ENCODE results near the gene APPBP2. TPM values are rescaled to one million over a fixed set of nuclear protein-coding genes. Genes with fewer than 3 reads are reported as not detected.

The APPBP2 gene
- polyA plus RNA-seq, 1 of the 3 experiments (the other 2 are of a cell fraction) = 7.6 TPM

DNA sequence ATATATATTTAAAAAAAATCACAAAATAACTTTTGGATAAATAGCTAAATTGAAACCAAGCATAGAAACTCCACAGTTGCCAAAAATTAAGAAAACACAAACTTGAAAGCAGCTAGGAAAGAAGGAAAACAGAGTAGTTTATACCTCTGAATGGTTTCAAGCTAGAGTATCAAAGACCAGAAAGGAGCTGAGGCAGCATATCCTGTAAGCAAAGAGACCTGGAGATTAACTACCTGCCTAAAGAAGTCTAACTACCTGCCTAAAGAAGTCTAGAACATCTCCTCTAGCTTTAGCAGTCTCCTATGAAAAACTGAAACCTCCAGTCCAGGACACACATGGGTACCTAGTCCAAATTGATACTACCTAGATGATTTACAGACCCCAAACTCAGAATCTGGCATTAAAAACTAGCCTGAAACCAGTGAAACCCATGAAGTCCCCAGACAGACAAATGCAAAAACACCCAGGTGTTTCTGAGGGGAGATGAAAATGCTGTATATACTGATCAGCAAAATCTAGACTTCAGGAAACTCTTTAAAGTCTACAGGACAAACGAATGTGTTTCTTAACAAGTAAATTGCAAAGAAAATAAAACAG lies 17.6 kb downstream of the APPBP2 start:
- no peak overlapping the region for H3K4me3 ChIP-seq (ENCODE audit: low read depth in 2 of 2, low read length in 1 of 2)
- H3K27me3 ChIP-seq (ENCODE audit: insufficient read depth) = no peaks in the 10 kb centered on the region
- H3K36me3 ChIP-seq (replicated peaks in 1 of 2; ENCODE audit: control insufficient read depth in 1 of 2, insufficient read depth in 2 of 2, low read length in 1 of 2) = peaks cover 0 to 23% of the 10 kb centered on the region in 2 experiments
- no peak overlapping the region for H3K4me2 ChIP-seq
- H3K79me2 ChIP-seq (ENCODE audit: insufficient read depth) = peaks cover 98% of the 10 kb centered on the region
- no peaks in the 10 kb centered on the region for H3K9me3 ChIP-seq
- no peak overlapping the region for H3K9ac ChIP-seq
- CTCF ChIA-PET = interaction anchor here (1.1 kb wide), 1 partner anchor 61 kb away, joined by 6 read pairs; no protein-coding TSS in a partner anchor
- no peaks in the 10 kb centered on the region for H3K9me2 ChIP-seq
- H2AFZ ChIP-seq (ENCODE audit: low read depth) = no peak overlapping the region
- H3F3A ChIP-seq (replicated peaks; ENCODE audit: insufficient read depth) = peaks cover 28% of the 10 kb centered on the region
- POLR2A ChIA-PET = interaction anchor here (0.7 kb wide), 1 partner anchor 63 kb away, joined by 4 read pairs; no protein-coding TSS in a partner anchor
- no peak overlapping the region for H3K27ac ChIP-seq (ENCODE audit: low read depth in 2 of 2, low read length in 1 of 2)
- no peak for TF ChIP-seq TEAD4 (IDR thresholded peaks at IDR 0.05; ENCODE audit: borderline replicate concordance, insufficient read depth)
- TF ChIP-seq GATA2 (CRISPR knock-in tag; IDR thresholded peaks at IDR 0.05) = no peak
- no peak for TF ChIP-seq POLR2AphosphoS5 (IDR thresholded peaks at IDR 0.05; ENCODE audit: low read depth, low read length)
- no peak for TF ChIP-seq TAF1 (IDR thresholded peaks at IDR 0.05; ENCODE audit: borderline replicate concordance, low read depth, low read length)
- no peak for TF ChIP-seq RXRA (IDR thresholded peaks at IDR 0.05; ENCODE audit: borderline replicate concordance, low read depth)
- TF ChIP-seq, protein P1, sequence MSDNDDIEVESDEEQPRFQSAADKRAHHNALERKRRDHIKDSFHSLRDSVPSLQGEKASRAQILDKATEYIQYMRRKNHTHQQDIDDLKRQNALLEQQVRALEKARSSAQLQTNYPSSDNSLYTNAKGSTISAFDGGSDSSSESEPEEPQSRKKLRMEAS (IDR thresholded peaks at IDR 0.05; ENCODE audit: low read depth) = no peak
- no peak for TF ChIP-seq NRF1 (IDR thresholded peaks at IDR 0.05; ENCODE audit: low read depth, low read length)
- no peak for TF ChIP-seq RFX5 (IDR thresholded peaks at IDR 0.05; ENCODE audit: low read length)
- TF ChIP-seq MEF2A (IDR thresholded peaks at IDR 0.05; ENCODE audit: borderline replicate concordance, low read depth) = no peak
- TF ChIP-seq, protein P2, sequence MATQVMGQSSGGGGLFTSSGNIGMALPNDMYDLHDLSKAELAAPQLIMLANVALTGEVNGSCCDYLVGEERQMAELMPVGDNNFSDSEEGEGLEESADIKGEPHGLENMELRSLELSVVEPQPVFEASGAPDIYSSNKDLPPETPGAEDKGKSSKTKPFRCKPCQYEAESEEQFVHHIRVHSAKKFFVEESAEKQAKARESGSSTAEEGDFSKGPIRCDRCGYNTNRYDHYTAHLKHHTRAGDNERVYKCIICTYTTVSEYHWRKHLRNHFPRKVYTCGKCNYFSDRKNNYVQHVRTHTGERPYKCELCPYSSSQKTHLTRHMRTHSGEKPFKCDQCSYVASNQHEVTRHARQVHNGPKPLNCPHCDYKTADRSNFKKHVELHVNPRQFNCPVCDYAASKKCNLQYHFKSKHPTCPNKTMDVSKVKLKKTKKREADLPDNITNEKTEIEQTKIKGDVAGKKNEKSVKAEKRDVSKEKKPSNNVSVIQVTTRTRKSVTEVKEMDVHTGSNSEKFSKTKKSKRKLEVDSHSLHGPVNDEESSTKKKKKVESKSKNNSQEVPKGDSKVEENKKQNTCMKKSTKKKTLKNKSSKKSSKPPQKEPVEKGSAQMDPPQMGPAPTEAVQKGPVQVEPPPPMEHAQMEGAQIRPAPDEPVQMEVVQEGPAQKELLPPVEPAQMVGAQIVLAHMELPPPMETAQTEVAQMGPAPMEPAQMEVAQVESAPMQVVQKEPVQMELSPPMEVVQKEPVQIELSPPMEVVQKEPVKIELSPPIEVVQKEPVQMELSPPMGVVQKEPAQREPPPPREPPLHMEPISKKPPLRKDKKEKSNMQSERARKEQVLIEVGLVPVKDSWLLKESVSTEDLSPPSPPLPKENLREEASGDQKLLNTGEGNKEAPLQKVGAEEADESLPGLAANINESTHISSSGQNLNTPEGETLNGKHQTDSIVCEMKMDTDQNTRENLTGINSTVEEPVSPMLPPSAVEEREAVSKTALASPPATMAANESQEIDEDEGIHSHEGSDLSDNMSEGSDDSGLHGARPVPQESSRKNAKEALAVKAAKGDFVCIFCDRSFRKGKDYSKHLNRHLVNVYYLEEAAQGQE (IDR thresholded peaks at IDR 0.05; ENCODE audit: low read depth, low read length) = no peak
- no peak for TF ChIP-seq SIN3A (IDR thresholded peaks at IDR 0.05; ENCODE audit: borderline replicate concordance, low read depth, low read length)
- no peak for TF ChIP-seq RAD21 (IDR thresholded peaks at IDR 0.05; ENCODE audit: low read length)
- peaks cover 72% of the 10 kb centered on the region for H4K20me1 ChIP-seq (ENCODE audit: insufficient read depth)
- 80% methylated on average over 1 of the region's 1 CpG for WGBS (ENCODE audit: low lambda C conversion rate)
- peaks cover 0 to 9% of the 10 kb centered on the region in 2 experiments; a peak in 2 of 4 replicates for H3K4me1 ChIP-seq (ENCODE audit: control insufficient read depth in 1 of 2, insufficient read depth in 2 of 2, low read depth in 1 of 2, low read length in 1 of 2)
- no peak for DNase-seq

DNA sequence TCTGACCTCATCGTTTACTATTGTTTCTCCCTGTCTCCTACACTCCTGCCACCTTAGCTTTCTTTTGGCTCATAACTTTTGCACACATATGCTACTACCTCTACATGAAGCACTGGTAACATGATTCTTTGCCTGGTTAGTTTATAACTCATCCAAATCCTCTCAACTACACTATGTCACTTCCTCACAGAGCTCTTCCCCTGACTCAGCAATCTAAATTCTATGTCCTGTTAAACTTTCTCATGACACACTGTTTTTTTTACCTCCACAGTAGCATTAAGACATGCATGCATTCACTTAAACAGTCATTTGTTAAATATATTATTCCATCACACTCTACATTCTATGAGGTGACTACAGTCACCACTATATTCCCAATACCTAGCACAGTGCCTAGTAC lies 19.7 kb downstream of the APPBP2 start:
- Histone ChIP-seq H3K9me3 (no peaks in the 10 kb centered on the region), H3K27me3 (ENCODE audit: insufficient read depth) (no peaks in the 10 kb centered on the region), H3K79me2 (ENCODE audit: insufficient read depth) (peaks cover 98% of the 10 kb centered on the region), H3F3A (replicated peaks; ENCODE audit: insufficient read depth) (peaks cover 28% of the 10 kb centered on the region), H3K4me2 (peak overlapping the region; percentile 3), H3K27ac (ENCODE audit: low read depth in 2 of 2, low read length in 1 of 2) (peak overlapping the region in 1 of 2 experiments; percentile 85; a peak in 2 of 4 replicates), H3K36me3 (replicated peaks in 1 of 2; ENCODE audit: control insufficient read depth in 1 of 2, insufficient read depth in 2 of 2, low read length in 1 of 2) (peaks cover 0 to 23% of the 10 kb centered on the region in 2 experiments), H3K4me1 (ENCODE audit: control insufficient read depth in 1 of 2, insufficient read depth in 2 of 2, low read depth in 1 of 2, low read length in 1 of 2) (peaks cover 0 to 9% of the 10 kb centered on the region in 2 experiments; a peak in 2 of 4 replicates), H2AFZ (ENCODE audit: low read depth) (no peak overlapping the region), H4K20me1 (ENCODE audit: insufficient read depth) (peaks cover 80% of the 10 kb centered on the region), H3K9me2 (no peaks in the 10 kb centered on the region), H3K9ac (peak overlapping the region; percentile 7; the same call in 1 of the 2 replicates), H3K4me3 (ENCODE audit: low read depth in 2 of 2, low read length in 1 of 2) (no peak overlapping the region)
- 94% methylated on average over 1 of the region's 1 CpG for WGBS (ENCODE audit: low lambda C conversion rate)
- ChIA-PET CTCF (interaction anchor here (0.7 to 1.3 kb wide), 3 partner anchors 11 to 85 kb away, joined by 3 read pairs; no protein-coding TSS in a partner anchor), POLR2A (no interaction called here)
- no peak for DNase-seq
- TF ChIP-seq TCF12 (IDR thresholded peaks at IDR 0.05) = peak; percentile 51; the same call in 1 of the 2 replicates
- TF ChIP-seq, protein P3, sequence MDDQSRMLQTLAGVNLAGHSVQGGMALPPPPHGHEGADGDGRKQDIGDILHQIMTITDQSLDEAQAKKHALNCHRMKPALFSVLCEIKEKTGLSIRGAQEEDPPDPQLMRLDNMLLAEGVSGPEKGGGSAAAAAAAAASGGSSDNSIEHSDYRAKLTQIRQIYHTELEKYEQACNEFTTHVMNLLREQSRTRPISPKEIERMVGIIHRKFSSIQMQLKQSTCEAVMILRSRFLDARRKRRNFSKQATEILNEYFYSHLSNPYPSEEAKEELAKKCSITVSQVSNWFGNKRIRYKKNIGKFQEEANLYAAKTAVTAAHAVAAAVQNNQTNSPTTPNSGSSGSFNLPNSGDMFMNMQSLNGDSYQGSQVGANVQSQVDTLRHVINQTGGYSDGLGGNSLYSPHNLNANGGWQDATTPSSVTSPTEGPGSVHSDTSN (IDR thresholded peaks at IDR 0.05) = 0 out of 2 replicates have a peak, but pooled peaks have one; percentile 33
- peak; percentile 38; the same call in 1 of the 2 replicates for TF ChIP-seq FOSL2 (IDR thresholded peaks at IDR 0.05; ENCODE audit: borderline replicate concordance, low read depth)
- TF ChIP-seq RFX5 (IDR thresholded peaks at IDR 0.05; ENCODE audit: low read length) = no peak
- TF ChIP-seq, protein P2 (IDR thresholded peaks at IDR 0.05; ENCODE audit: low read depth, low read length) = no peak
